A549 (cell line): ENCODE results near the gene SHD. TPM values are rescaled to one million over a fixed set of nuclear protein-coding genes. Genes with fewer than 3 reads are reported as not detected.
A peak's percentile ranks its signal among the peaks of the same experiment; 100 is the strongest.
"Not testable (repeated sequence)": the region's sequence is repeated elsewhere in the genome, so short reads cannot be mapped to it uniquely, and the experiment has no call there.

Source experiments
- ATAC-seq, 2 experiments: fragments of 200-7000 bp in 1 of 2; fragments of >200 bp in 1 of 2; cut with Nextera tagmentation in 1 of 2; cut with Tn5 transposase in 1 of 2; 3 replicates each; pipeline versions ENCODE4 v1.8.0 to v1.9.1; 2018 to 2020; ENCODE audit warnings: mild to moderate bottlenecking in 1 of 2, moderate library complexity in 1 of 2
- CTCF ChIA-PET: fragments of 300-600 bp; sonication (Branson Sonifier 250); formaldehyde crosslinking; extraction: SDS; loops from one replicate; lab custom pipeline; 2021; ENCODE audit warnings: antibody characterized with exemption, inconsistent platforms; lab: Yijun Ruan, JAX
- POLR2A ChIA-PET: fragments of 350-600 bp; formaldehyde crosslinking; extraction: SDS; loops from one replicate; lab custom pipeline; 2021; ENCODE audit warnings: antibody characterized with exemption, inconsistent platforms; lab: Yijun Ruan, JAX
- DNase-seq, 2 experiments: peaks; one replicate each; pipeline versions ENCODE4 v3.0.0 to v3.0.0-alpha.2; 2011 to 2016; ENCODE audit warnings: low read depth in 1 of 2, low spot score in 1 of 2
- FAIRE-seq: peaks from 2 replicates; lab custom pipeline; 2011; peaks lifted over from hg19 to GRCh38; lab: Jason Lieb, UNC
- H3K27ac ChIP-seq, 2 experiments: fragments of >200 bp; sonication (Bioruptor Twin); formaldehyde crosslinking; 3 replicates each; pipeline ENCODE4 v1.5.1; 2016 to 2017
- H3K4me1 ChIP-seq: fragments of >200 bp; sonication (Bioruptor Twin); formaldehyde crosslinking; 3 replicates; pipeline ENCODE4 v1.6.1; 2016
- H3K4me2 ChIP-seq: fragments of >200 bp; sonication (Bioruptor Twin); formaldehyde crosslinking; 3 replicates; pipeline ENCODE4 v1.6.1; 2016
- H3K4me3 ChIP-seq: fragments of >200 bp; sonication (Bioruptor Twin); formaldehyde crosslinking; 3 replicates; pipeline ENCODE4 v1.5.1; 2016
- H3K9me3 ChIP-seq: fragments of >200 bp; sonication (Bioruptor Twin); formaldehyde crosslinking; 3 replicates; pipeline ENCODE4 v1.6.1; 2016
- BHLHE40 ChIP-seq: IDR thresholded peaks from 2 replicates; pipeline ENCODE4 v1.6.1; 2012; ENCODE audit warnings: low read depth, low read length, inconsistent platforms
- CHD4 ChIP-seq: fragments of 200-600 bp; sonication (generic); IDR thresholded peaks from 2 replicates; pipeline ENCODE4 v1.6.1; 2016; ENCODE audit warnings: antibody characterized with exemption, mild to moderate bottlenecking, borderline replicate concordance
- EHMT2 ChIP-seq: fragments of 200-600 bp; sonication (generic); IDR thresholded peaks from 2 replicates; pipeline ENCODE4 v1.6.1; 2016; ENCODE audit warnings: antibody characterized with exemption, low read depth, mild to moderate bottlenecking, moderate library complexity
- ESRRA ChIP-seq: fragments of 150-350 bp; IDR thresholded peaks from 2 replicates; pipeline ENCODE4 v1.6.1; 2014; ENCODE audit warnings: mild to moderate bottlenecking, low read length, borderline replicate concordance
- JUN ChIP-seq, 2 experiments: fragments of >200 bp; sonication (Bioruptor Twin); formaldehyde crosslinking; IDR thresholded peaks; 2 replicates in 1 of 2; 3 replicates in 1 of 2; pipeline ENCODE4 v1.6.1; 2016 to 2017
- JUNB ChIP-seq: fragments of >200 bp; sonication (Bioruptor Twin); formaldehyde crosslinking; IDR thresholded peaks from 2 replicates; pipeline ENCODE4 v1.6.1; 2016
- MAFK ChIP-seq: fragments of 450-650 bp; IDR thresholded peaks from 2 replicates; pipeline ENCODE4 v1.6.1; 2014; ENCODE audit not compliant: partially characterized antibody
- MAZ ChIP-seq: fragments of 150-350 bp; IDR thresholded peaks from 2 replicates; pipeline ENCODE4 v1.6.1; 2014; ENCODE audit warnings: antibody characterized with exemption, low read depth, low read length, borderline replicate concordance
- TFCP2L1 ChIP-seq: fragments of 250-450 bp; sonication (Bioruptor Pico); IDR thresholded peaks from 2 replicates; pipeline ENCODE4 v1.5.0; 2021; ENCODE audit warnings: mild to moderate bottlenecking
- WGBS: methylation state at CpG from one replicate; pipeline ENCODE4 v1.1.6; 2017; ENCODE audit errors: missing lambda C conversion rate; 5-methylcytosine and 5-hydroxymethylcytosine counted together
- polyA minus RNA-seq: library from RNA; depleted of rRNA, polyadenylated mRNA; stranded (reverse); fragments of >200 nt; gene quantifications from 2 replicates; pipeline ENCODE4 v1.2.3, GENCODE V29; 2011; rRNA and poly(A)+ RNA removed
- polyA plus RNA-seq, 4 experiments: library from polyadenylated mRNA; depleted of rRNA in 3 of 4; stranded (reverse); fragments of >200 nt; fragmentation: RNase III in 1 of 4; extraction: RNeasy Plus Mini Kit Qiagen cat#74134 plus additional on column Dnase treatment in 1 of 4; gene quantifications; 2 replicates in 3 of 4; 3 replicates in 1 of 4; pipeline ENCODE4 v1.2.3, GENCODE V29; 2011 to 2017
- TF ChIP-seq, protein P1 (sequence below): fragments of >200 bp; sonication (Bioruptor Twin); formaldehyde crosslinking; IDR thresholded peaks from 3 replicates; pipeline ENCODE4 v1.5.1; 2016

The SHD gene, protein sequence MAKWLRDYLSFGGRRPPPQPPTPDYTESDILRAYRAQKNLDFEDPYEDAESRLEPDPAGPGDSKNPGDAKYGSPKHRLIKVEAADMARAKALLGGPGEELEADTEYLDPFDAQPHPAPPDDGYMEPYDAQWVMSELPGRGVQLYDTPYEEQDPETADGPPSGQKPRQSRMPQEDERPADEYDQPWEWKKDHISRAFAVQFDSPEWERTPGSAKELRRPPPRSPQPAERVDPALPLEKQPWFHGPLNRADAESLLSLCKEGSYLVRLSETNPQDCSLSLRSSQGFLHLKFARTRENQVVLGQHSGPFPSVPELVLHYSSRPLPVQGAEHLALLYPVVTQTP
- polyA plus RNA-seq (2011; rRNA removed), result 0.08 and 0.29 TPM in 2 replicates
- 0.05 and 0.16 TPM in 2 replicates for polyA plus RNA-seq (2012; cell fraction: cytosol; rRNA removed)
- 0.05 and 0.20 TPM in 2 replicates for polyA plus RNA-seq (2012; cell fraction: nucleus; rRNA removed)
- polyA plus RNA-seq (2017; fragmentation: RNase III; extraction: RNeasy Plus Mini Kit Qiagen cat#74134 plus additional on column Dnase treatment), result 0.29 to 0.38 TPM in 2 of 3 replicates, not detected in the other
- polyA minus RNA-seq, result 0.29 TPM in 1 of 2 replicates, not detected in the other

DNA sequence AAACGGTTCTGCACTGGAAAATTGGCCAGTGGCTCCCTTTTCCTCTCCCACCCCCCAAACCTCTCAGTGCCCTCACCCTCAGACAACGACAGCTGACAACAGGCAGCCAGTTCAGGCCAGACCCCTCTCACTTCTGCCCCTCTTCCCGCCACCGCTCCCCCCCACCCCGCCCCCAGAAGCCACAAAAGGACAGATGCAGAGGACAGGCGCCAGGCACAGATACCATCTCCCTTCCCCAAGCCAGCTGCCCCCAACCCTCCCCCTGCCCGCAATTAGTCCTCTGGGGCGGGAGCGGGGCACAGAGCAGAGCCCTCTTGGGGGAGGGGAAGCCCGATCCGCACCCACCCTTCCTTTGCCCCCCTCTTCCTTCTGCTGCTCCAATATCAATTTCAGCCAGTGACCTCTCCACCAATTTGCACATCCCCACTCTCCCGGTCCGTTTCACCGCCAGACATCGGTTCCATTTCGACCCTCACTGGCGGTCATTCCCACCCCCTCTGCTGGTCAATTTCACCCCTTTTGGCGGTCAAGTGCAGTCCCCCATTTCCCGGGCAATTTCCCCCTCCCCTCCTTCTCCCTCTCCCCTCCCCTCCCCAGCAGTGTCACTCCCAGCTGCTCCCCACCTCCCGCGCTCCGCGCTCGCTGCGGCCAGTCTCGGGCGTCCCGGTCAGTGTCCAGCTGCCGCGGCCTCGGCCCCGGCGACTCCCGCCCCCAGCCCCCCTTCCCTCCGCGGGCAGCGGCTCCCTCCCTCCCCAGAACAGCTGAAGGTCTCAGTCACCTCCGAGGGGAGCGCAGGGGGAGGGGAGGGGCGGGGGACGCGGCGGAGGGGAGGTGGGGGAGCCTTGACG is at the start of gene SHD:
Gene SHD, plus strand, starts transcription at position 848 of the 848 bp plus-strand sequence. CDS start 798 bp downstream, outside the sequence.
- FAIRE-seq (no peak), DNase-seq (no peak), ATAC-seq (peak; percentile 36 to 48; a peak in 2 of 6 replicates)
- POLR2A ChIA-PET, result no interaction called here
- H3K4me2 ChIP-seq, result peak within 1 kb of the TSS; percentile 95
- H3K27ac ChIP-seq, result peak within 1 kb of the TSS in 1 of 2 experiments; percentile 67; a peak in 3 of 6 replicates
- WGBS, result 23% methylated on average over 12 of the region's 44 CpGs
- H3K4me3 ChIP-seq, result peak within 1 kb of the TSS; percentile 47
- TF ChIP-seq JUN (IDR thresholded peaks at IDR 0.05), result no peak
- TF ChIP-seq BHLHE40, result no peak
- no peak for TF ChIP-seq MAZ
- no peak for TF ChIP-seq JUNB
- no peak for TF ChIP-seq CHD4
- TF ChIP-seq EHMT2, result no peak
- no peak for TF ChIP-seq TFCP2L1 (CRISPR knock-in tag)
- no peak for TF ChIP-seq ESRRA
- TF ChIP-seq MAFK, result no peak
- TF ChIP-seq, protein P1, sequence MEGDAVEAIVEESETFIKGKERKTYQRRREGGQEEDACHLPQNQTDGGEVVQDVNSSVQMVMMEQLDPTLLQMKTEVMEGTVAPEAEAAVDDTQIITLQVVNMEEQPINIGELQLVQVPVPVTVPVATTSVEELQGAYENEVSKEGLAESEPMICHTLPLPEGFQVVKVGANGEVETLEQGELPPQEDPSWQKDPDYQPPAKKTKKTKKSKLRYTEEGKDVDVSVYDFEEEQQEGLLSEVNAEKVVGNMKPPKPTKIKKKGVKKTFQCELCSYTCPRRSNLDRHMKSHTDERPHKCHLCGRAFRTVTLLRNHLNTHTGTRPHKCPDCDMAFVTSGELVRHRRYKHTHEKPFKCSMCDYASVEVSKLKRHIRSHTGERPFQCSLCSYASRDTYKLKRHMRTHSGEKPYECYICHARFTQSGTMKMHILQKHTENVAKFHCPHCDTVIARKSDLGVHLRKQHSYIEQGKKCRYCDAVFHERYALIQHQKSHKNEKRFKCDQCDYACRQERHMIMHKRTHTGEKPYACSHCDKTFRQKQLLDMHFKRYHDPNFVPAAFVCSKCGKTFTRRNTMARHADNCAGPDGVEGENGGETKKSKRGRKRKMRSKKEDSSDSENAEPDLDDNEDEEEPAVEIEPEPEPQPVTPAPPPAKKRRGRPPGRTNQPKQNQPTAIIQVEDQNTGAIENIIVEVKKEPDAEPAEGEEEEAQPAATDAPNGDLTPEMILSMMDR, result no peak
- CTCF ChIA-PET, result interaction anchor here (0.6 to 5.0 kb wide), 4 partner anchors 12 to 106 kb away, joined by 4 to 35 read pairs (median 6); no protein-coding TSS in a partner anchor
- H3K9me3 ChIP-seq, result no peaks in the 10 kb centered on the region
- peaks cover 2% of the 10 kb centered on the region; the same call in 1 of the 3 replicates for H3K4me1 ChIP-seq

GRCh38 chr19:4230237-4230636 is 48.8 kb upstream of the SHD start:
- FAIRE-seq, ATAC-seq, H3K4me3 ChIP-seq, H3K9me3 ChIP-seq, H3K27ac ChIP-seq, H3K4me2 ChIP-seq, DNase-seq: not testable (repeated sequence)
- ChIA-PET CTCF (interaction anchor here (1.0 to 1.7 kb wide), 2 partner anchors 21 to 95 kb away, joined by 3 to 6 read pairs; no protein-coding TSS in a partner anchor), POLR2A (interaction anchor here (0.7 kb wide), 1 partner anchor 335 kb away, joined by 3 read pairs; no protein-coding TSS in a partner anchor)
- whole genome bisulfite sequencing, result 87% methylated on average over 6 of the region's 6 CpGs
- peaks cover 14% of the 10 kb centered on the region for H3K4me1 ChIP-seq

GRCh38 chr19:4231521-4231920 is 47.5 kb upstream of the SHD start:
- POLR2A ChIA-PET, ATAC-seq, H3K27ac ChIP-seq, FAIRE-seq, H3K9me3 ChIP-seq, H3K4me3 ChIP-seq, H3K4me2 ChIP-seq, DNase-seq: not testable (repeated sequence)
- H3K4me1 ChIP-seq, result peaks cover 14% of the 10 kb centered on the region
- 85% methylated on average over 5 of the region's 6 CpGs for WGBS
- CTCF ChIA-PET, result interaction anchor here (0.6 to 3.5 kb wide), 5 partner anchors 9 to 169 kb away, joined by 3 to 22 read pairs (median 15); partner anchors contain the start of gene SH3GL1

GRCh38 chr19:4232139-4232538 is 46.9 kb upstream of the SHD start:
- H3K27ac ChIP-seq, H3K4me3 ChIP-seq, POLR2A ChIA-PET, H3K9me3 ChIP-seq, H3K4me2 ChIP-seq, ATAC-seq, FAIRE-seq, DNase-seq: not testable (repeated sequence)
- CTCF ChIA-PET, result interaction anchor here (0.6 to 3.9 kb wide), 9 partner anchors 9 to 168 kb away, joined by 3 to 35 read pairs (median 6); partner anchors contain the start of gene SH3GL1
- WGBS, result 78% methylated on average over 4 of the region's 5 CpGs
- H3K4me1 ChIP-seq, result peaks cover 14% of the 10 kb centered on the region
